A549 (cell line): ENCODE results near the gene KCNQ2.

ENCODE experiments used
- CHD2 ChIP-seq: fragments of 150-350 bp; IDR thresholded peaks from 2 replicates; pipeline ENCODE4 v1.6.1; 2014; ENCODE audit warnings: low read length; ENCODE audit not compliant: partially characterized antibody
- E2F6 ChIP-seq: IDR thresholded peaks from 2 replicates; pipeline ENCODE4 v1.6.1; 2012; ENCODE audit warnings: low read depth, borderline replicate concordance
- EHMT2 ChIP-seq: fragments of 200-600 bp; sonication (generic); IDR thresholded peaks from 2 replicates; pipeline ENCODE4 v1.6.1; 2016; ENCODE audit warnings: antibody characterized with exemption, low read depth, mild to moderate bottlenecking, moderate library complexity
- EP300 ChIP-seq, 2 experiments: fragments of >200 bp; sonication (Bioruptor Twin); formaldehyde crosslinking; IDR thresholded peaks; 2 replicates in 1 of 2; 3 replicates in 1 of 2; pipeline ENCODE4 v1.6.1; 2016 to 2017
- HDAC2 ChIP-seq: fragments of 200-600 bp; sonication (generic); IDR thresholded peaks from 2 replicates; pipeline ENCODE4 v1.6.1; 2016
- PBX3 ChIP-seq: IDR thresholded peaks from 2 replicates; pipeline ENCODE4 v1.6.1; 2012
- POLR2A ChIP-seq: IDR thresholded peaks from 2 replicates; pipeline ENCODE4 v1.6.1; 2012; ENCODE audit warnings: mild to moderate bottlenecking, low read length
- RFX5 ChIP-seq: fragments of 450-650 bp; IDR thresholded peaks from 2 replicates; pipeline ENCODE4 v1.7.1; 2014; ENCODE audit warnings: antibody characterized with exemption, mild to moderate bottlenecking, moderate library complexity
- TF ChIP-seq, protein P1 (sequence below): fragments of >200 bp; sonication (Bioruptor Twin); formaldehyde crosslinking; IDR thresholded peaks from 3 replicates; pipeline ENCODE4 v1.5.1; 2016
- TF ChIP-seq, protein P2 (sequence below): IDR thresholded peaks from 2 replicates; pipeline ENCODE4 v1.6.1; 2012

DNA sequence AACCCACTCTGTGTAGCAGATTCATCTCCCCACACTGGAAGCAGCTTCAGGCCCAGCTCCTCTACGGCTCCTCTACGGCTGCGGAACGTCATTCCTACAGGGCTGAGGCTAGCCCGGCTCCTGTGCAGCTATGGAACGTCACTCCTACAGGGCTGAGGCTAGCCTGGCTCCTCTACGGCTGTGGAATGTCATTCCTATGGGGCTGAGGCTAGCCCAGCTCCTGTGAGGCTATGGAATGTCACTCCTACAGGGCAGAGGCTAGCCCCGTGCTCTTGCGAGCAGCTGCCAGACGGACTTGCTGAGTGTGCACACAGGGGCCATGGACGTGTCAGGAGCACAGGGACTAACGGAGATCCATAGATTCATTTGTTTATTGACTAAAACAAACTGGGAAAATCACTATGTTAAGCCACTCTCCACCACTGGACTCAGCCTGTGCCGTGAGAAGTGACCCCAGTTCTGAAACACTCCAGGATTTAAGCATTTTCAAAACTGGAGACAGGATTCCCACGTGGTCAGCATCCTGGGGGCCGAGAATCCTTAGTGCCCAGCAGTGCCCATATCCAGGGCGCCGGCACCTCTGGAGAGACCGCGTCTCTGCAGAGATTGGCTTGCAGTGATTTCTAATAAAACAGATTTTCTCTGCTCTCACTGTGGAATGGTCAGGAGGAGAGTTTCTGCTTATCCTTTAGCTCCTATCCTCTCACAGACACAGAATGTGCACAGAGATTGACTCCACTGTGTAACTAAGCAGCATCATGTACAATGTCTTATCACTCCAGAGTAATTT is 5.0 kb downstream of the KCNQ2 start:
- TF ChIP-seq, protein P1, sequence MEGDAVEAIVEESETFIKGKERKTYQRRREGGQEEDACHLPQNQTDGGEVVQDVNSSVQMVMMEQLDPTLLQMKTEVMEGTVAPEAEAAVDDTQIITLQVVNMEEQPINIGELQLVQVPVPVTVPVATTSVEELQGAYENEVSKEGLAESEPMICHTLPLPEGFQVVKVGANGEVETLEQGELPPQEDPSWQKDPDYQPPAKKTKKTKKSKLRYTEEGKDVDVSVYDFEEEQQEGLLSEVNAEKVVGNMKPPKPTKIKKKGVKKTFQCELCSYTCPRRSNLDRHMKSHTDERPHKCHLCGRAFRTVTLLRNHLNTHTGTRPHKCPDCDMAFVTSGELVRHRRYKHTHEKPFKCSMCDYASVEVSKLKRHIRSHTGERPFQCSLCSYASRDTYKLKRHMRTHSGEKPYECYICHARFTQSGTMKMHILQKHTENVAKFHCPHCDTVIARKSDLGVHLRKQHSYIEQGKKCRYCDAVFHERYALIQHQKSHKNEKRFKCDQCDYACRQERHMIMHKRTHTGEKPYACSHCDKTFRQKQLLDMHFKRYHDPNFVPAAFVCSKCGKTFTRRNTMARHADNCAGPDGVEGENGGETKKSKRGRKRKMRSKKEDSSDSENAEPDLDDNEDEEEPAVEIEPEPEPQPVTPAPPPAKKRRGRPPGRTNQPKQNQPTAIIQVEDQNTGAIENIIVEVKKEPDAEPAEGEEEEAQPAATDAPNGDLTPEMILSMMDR = no peak
- TF ChIP-seq POLR2A = no peak
- no peak for TF ChIP-seq E2F6
- TF ChIP-seq, protein P2, sequence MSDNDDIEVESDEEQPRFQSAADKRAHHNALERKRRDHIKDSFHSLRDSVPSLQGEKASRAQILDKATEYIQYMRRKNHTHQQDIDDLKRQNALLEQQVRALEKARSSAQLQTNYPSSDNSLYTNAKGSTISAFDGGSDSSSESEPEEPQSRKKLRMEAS = no peak
- no peak for TF ChIP-seq HDAC2
- TF ChIP-seq PBX3 = no peak
- TF ChIP-seq EHMT2 = no peak
- no peak for TF ChIP-seq EP300 (IDR thresholded peaks at IDR 0.05)
- TF ChIP-seq CHD2 = no peak
- TF ChIP-seq RFX5 = no peak
